ENCODE results near the gene CALML5.

The CALML5 gene, protein sequence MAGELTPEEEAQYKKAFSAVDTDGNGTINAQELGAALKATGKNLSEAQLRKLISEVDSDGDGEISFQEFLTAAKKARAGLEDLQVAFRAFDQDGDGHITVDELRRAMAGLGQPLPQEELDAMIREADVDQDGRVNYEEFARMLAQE

GRCh38 chr10:5499493-5500140, at the start of gene CALML5:
Gene CALML5 (minus strand): TSS chr10:5499570. CDS start chr10:5499438, 132 bp downstream.
- DNase-seq (ENCODE audit: low read depth in 1 of 2, low spot score in 1 of 2), result no peak

DNA sequence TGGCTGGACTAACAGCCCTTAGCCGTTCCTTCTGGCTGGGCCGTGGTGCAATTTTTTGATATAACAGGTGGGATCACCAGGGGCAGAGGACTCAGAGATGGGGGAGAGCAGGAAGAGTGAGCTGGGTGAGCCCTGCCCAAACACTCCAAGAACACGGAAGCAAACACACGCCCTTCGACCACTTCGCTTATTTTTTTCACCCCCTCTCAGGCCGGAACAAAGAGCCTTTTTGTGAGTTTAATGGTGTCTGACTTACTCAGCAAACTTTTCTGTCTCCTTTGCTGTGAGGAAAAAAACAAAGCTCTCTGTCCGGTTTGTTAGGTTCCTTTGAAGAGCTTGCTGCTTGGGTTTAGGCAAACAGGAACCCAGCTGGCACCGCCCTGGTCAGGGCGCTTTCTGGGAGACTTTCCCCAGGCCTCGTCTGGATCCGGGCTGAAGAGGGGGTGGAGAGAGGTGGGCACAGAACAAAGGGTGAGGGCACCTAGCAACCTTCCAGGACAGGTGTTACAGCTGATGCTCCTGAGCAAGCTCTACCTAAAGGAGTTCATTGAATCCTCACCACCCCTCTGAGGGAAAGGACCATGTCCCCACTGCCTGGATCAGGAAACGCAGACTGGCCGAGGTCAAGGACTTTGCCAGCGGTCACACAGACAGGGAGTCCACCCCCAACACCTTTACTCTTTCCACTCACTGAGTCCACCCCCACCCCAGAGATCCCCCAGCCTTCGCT, 48.7 kb upstream of the CALML5 start:
- no peak for DNase-seq (ENCODE audit: low read depth in 1 of 2, low spot score in 1 of 2)

- no peak for DNase-seq (ENCODE audit: low read depth in 1 of 2, low spot score in 1 of 2)
These were observed 48.2 kb upstream of the CALML5 start for GRCh38 chr10:5547681-5547930.

- no peak for DNase-seq (ENCODE audit: low read depth in 1 of 2, low spot score in 1 of 2)
These were observed 47.7 kb upstream of the CALML5 start for GRCh38 chr10:5546891-5547680.

GRCh38 chr10:5545778-5546710, 46.7 kb upstream of the CALML5 start:
- no peak for DNase-seq (ENCODE audit: low read depth in 1 of 2, low spot score in 1 of 2)

DNA sequence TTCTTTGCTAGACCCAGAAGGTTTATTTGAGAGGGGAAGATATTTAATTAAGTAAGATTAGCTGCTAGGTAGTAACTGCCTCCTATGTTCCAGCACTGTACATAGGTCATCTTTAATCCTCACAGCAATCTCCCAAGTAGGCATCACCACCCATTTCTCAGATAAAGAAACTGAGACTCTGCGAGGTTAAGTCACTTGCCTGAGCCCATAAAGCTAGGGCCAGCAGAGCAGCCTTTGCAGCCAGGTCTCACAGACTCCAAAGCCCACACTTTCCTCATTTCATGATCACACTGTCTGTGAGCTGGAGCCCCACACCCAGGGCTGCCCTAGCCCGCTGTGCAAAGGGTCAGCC, 46.0 kb upstream of the CALML5 start:
- DNase-seq (ENCODE audit: low read depth in 1 of 2, low spot score in 1 of 2), result no peak

- no peak for DNase-seq (ENCODE audit: low read depth in 1 of 2, low spot score in 1 of 2)
These were observed 45.6 kb upstream of the CALML5 start for GRCh38 chr10:5545011-5545410.

DNA sequence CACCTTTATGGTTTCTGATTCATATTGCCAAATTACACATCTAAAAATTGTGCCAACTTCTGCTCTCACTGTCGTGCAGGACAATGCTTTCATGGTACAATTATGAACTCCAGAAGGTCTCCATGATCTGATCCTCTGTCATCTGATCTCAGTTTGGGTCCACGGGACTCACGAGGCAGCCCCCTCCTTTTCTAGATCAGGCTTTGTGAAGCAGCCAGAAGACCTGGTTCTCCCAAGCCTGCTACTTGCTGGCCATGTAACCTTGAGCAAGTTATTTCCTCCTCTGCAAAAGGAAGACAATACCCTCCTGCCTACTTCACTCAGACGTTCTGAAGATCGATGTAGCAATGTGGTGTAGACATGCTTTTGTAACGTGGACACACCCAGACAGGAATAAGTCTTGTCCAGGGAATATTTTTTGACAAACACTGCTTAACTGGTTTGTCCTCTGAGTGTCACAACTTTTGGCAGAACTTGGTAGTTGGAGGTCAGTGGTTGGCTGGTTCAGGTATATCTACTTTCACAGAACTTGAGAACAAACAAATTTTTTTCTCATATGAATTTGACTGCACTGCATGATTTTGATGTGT, 44.9 kb upstream of the CALML5 start:
- no peak for DNase-seq (ENCODE audit: low read depth in 1 of 2, low spot score in 1 of 2)

DNA sequence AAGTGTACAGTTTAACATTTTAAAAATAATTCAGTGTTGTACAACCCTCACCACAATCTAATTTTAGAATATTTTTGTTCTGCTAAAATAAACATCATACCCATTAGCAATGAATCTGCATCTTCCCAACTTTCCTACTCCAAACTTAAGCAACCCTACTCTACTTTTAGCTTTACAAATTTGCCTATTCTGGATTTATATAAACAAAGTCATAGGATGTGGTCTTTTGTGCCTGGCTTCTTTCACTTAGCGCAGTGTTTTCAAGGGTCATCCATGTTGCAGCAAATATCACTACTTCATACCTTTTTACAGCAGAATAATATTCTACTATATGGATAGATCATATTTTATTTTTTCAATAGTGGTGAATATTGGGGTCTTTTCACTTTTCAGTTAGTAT, 44.3 kb upstream of the CALML5 start:
- DNase-seq (ENCODE audit: low read depth in 1 of 2, low spot score in 1 of 2), result no peak

DNA sequence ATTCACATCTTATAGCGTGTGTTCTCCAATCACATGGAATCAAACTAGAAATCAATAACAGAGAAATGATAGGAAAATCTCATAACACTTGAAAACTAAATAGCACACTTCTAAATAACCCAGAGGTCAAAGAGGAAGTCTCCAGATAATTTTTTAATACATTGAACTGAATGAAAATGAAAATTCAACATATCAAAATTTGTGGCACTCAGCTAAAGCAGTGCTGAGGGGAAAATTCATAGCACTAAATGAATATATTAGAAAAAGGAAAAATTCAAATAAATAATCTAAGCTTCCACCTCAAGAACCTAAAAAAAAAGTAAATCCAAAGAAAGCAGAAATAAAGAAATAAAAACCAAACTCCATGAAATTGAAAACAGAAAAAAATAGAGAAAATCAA, 42.7 kb upstream of the CALML5 start:
- DNase-seq (ENCODE audit: low read depth in 1 of 2, low spot score in 1 of 2), result no peak

DNA sequence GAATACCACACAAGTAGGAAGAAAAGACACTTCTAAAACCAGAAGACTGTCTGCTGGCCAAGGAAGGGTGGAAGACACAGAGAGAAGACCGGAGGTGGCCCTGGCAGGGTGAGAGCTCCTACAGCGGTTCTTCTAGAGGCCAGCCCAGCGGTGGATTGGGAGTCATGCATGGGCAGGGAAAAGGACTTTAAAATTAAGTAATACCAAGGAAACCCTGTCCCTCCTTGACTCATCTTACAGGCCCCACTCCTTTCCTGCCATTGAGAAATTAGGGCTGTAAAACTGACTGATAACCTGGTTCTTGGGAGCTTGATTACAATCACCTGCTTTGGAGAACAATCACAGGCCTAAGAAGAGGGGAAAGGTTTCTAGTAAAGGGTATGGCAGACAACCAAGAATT, 41.5 kb upstream of the CALML5 start:
- DNase-seq (ENCODE audit: low read depth in 1 of 2, low spot score in 1 of 2), result no peak

DNA sequence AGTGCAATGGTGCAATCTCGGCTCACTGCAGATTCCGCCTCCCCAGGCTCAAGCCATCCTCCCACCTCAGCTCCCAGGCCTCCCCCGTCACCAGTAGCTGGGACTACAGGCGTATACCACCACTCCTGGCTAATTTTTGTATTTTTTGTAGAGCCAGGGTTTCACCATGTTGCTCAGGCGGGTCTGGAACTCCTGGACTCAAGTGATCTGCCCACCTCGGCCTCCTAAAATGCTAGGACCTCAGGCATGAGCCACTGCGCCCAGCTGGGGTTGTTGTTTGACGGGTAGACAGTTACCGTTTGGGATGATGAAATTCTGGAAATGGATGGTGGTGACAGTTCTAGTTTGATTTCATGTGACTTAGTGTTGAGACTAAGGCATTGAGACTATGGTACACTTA, 40.7 kb upstream of the CALML5 start:
- DNase-seq (ENCODE audit: low read depth in 1 of 2, low spot score in 1 of 2), result no peak

- no peak for DNase-seq (ENCODE audit: low read depth in 1 of 2, low spot score in 1 of 2)
These were observed 39.7 kb upstream of the CALML5 start for GRCh38 chr10:5538892-5539651.

DNA sequence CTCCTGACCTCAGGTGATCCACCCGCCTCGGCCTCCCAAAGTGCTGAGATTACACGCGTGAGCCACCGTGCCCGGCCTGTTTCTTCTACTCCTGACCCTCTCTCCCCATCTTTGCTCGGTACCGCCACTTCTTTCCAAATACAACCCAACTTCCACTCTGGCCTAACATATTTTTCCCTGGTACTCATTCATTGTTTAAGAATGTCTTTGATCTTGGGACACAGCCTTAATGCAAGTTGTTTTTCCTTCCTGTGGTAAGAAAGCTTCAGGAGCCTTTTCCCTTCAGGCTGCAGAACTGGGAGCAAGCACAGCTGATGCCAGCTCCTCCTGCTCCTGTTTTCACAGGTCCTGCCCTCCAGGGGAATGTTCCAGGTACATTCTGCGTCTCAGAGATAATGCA, 39.1 kb upstream of the CALML5 start:
- no peak for DNase-seq (ENCODE audit: low read depth in 1 of 2, low spot score in 1 of 2)

GRCh38 chr10:5537684-5538083, 38.3 kb upstream of the CALML5 start:
- no peak for DNase-seq (ENCODE audit: low read depth in 1 of 2, low spot score in 1 of 2)

GRCh38 chr10:5536486-5537081, 37.2 kb upstream of the CALML5 start:
- no peak for DNase-seq (ENCODE audit: low read depth in 1 of 2, low spot score in 1 of 2)

DNA sequence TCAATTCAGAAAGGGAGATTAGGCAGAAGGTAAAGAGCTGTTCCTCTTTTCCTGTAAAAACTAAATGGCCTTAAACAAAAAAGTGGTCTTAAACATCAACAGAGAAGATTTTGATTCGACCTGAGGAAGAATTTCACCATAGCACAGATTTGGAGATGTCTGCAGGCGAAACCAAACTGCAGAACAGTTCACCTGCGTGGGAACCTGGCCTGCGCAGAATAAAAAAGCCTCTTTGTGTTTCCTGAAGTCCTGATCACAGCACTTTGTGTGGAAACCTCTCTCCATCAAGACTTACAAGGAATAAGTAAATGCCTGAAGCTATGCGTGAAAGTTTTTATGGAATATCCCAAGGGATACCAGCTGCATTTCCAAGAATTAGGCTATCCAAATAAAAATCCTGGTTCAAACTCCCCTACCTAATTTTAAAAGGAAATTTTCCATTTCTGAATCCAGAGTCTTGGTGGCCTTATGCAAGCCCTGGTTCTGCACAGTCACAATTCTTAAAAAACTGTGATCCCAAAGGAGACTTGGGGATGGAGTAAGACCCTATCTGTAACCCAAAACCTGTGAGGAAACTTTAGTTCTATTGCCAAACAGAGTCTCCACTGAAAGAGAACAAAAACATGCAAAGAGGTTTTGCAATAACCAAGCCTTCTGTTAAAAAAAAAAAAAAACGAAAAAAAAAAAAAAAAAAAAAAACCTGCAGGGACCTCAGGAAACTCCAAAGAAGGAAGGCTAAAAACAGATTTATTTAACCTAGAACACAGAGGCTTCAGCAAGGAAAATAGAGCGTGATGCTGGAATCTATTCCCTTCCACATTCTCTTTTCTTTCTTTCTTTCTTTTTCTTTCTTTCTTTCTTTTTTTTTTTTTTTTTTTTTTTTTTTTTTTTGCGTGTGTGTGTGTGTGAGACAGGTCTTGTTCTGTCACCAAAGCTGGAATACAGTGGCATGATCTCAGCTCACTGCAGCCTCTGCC, 35.8 kb upstream of the CALML5 start:
- DNase-seq (ENCODE audit: low read depth in 1 of 2, low spot score in 1 of 2), result no peak

DNA sequence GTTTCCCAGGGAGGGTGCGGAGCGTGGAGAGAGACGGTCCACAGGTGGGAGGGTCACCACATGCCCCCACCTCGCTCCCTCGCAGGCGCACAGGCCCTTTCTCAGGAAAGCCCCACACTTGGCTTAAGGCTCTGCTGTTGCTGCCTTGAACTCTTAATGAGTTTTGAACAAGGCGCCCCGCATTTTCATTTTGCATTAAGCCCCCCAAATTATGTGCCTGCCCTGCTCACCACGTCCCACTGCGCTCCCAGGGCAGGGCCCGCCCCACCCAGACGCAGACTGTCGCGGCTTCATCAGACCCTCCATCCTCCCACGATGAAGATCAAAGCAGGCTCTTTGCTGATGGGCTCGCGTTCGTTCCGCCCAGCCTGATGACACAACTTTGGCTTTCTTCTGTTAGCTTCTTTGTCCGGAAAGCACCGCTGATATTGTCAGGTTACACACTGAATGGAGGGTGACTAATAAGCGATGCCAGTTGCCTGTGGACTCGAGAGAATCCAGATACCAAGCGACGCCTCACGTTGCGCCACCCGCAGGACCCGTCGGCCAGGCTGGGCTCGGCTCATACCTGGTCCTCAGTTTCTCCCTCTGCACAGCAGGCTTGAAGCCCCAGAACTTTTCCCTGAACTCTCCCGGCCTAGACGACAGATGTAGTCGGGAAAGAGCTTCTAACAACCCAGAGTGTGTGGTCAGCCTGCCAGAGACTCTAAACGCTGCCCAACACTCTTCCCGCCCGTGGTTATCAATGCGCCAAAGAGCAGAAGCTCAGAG, 34.9 kb upstream of the CALML5 start:
- no peak for DNase-seq (ENCODE audit: low read depth in 1 of 2, low spot score in 1 of 2)

Data from activated CD4-positive, alpha-beta T cell treated with anti-CD3 and anti-CD28 coated beads, Interleukin-2, amount 50 U/mL, for 24 hours (primary cell).